HEK293T (cell line): Measurements from ENCODE around the gene MMP14.

Source experiments
- BHLHE40 ChIP-seq: fragments of 450-650 bp; IDR thresholded peaks from 2 replicates; pipeline ENCODE4 v1.6.1; 2016; ENCODE audit warnings: mild to moderate bottlenecking, moderate library complexity, borderline replicate concordance
- FOXA1 ChIP-seq: fragments of 450-650 bp; IDR thresholded peaks from 2 replicates; pipeline ENCODE4 v1.6.1; 2016; ENCODE audit warnings: mild to moderate bottlenecking
- FOXM1 ChIP-seq: fragments of 450-650 bp; IDR thresholded peaks from 2 replicates; pipeline ENCODE4 v1.6.1; 2017; ENCODE audit warnings: mild to moderate bottlenecking, borderline replicate concordance
- HDGF ChIP-seq: fragments of 450-650 bp; IDR thresholded peaks from 2 replicates; pipeline ENCODE4 v1.6.1; 2017; ENCODE audit warnings: antibody characterized with exemption, borderline replicate concordance
- NFRKB ChIP-seq: fragments of 450-650 bp; IDR thresholded peaks from 2 replicates; pipeline ENCODE4 v1.6.1; 2016; ENCODE audit warnings: mild to moderate bottlenecking, moderate library complexity
- SUZ12 ChIP-seq: fragments of 450-650 bp; IDR thresholded peaks from 2 replicates; pipeline ENCODE4 v1.6.1; 2016; ENCODE audit warnings: mild to moderate bottlenecking
- TARDBP ChIP-seq: fragments of 450-650 bp; IDR thresholded peaks from 2 replicates; pipeline ENCODE4 v1.6.1; 2016
- ZNF384 ChIP-seq: fragments of 450-650 bp; IDR thresholded peaks from 2 replicates; pipeline ENCODE4 v1.6.1; 2016

DNA sequence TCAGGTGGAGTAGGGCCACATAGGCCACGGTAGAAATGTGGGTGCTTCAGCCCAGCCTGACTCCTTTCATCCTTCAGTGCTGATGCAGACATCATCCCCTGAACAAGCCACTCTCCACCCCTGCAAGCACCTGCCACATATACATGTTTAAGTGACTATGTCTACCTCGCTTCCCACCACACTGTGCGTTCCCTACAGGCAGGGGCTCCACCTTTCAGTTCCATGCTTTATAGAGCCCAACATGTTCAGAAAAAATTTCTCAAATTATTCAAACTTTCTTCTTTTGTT, 32.8 kb upstream of the MMP14 start:
- TF ChIP-seq TARDBP (no peak), BHLHE40 (no peak), FOXM1 (no peak), SUZ12 (no peak), ZNF384 (no peak), FOXA1 (no peak), NFRKB (no peak), HDGF (no peak)
